Measurements from ENCODE around the gene CGB7. TPM values are rescaled to one million over a fixed set of nuclear protein-coding genes. Genes with fewer than 3 reads are reported as not detected.

The CGB7 gene
- not detected for total RNA-seq
- total RNA-seq (2013): not detected

GRCh38 chr19:49057636-49058234 is at the start of gene CGB7:
CGB7 (minus strand) TSS chr19:49057749; CDS start chr19:49055375, 2,374 bp downstream.
- H3K4me1 ChIP-seq (ENCODE audit: control insufficient read depth, insufficient read depth, low read length): peaks cover 26% of the 10 kb centered on the region
- no peaks in the 10 kb centered on the region for H3K9me3 ChIP-seq (ENCODE audit: control insufficient read depth, insufficient read depth, low read length)
- Mint-ChIP-seq H3K27me3 (ENCODE audit: low read depth in 2 of 2) (peaks cover 35 to 40% of the 10 kb centered on the region in 2 donors), H3K27ac (peak within 1 kb of the TSS in 1 of 2 donors; percentile 59), H3K36me3 (no peaks in the 10 kb centered on the region), H3K4me1 (peaks cover 21 to 24% of the 10 kb centered on the region in 2 donors), H3K9me3 (no peaks in the 10 kb centered on the region), H3K4me3 (peak within 1 kb of the TSS; percentile 87)
- ATAC-seq (peak in 2 of 3 donors; percentile 11 to 34), DNase-seq (peak in 1 of 2 donors; percentile 54)
- H3K27me3 ChIP-seq (ENCODE audit: control insufficient read depth, insufficient read depth, low read length): peaks cover 30% of the 10 kb centered on the region
- peak within 1 kb of the TSS; percentile 47 for H3K4me3 ChIP-seq (ENCODE audit: low read length)
- no peaks in the 10 kb centered on the region for H3K36me3 ChIP-seq (ENCODE audit: control insufficient read depth, insufficient read depth, low read length)
- 5% methylated on average over 38 of the region's 38 CpGs for WGBS (ENCODE audit: insufficient coverage)
- no peak within 1 kb of the TSS for H3K27ac ChIP-seq (ENCODE audit: low read length)
- no peak for TF ChIP-seq CTCF (IDR thresholded peaks at IDR 0.05)
- intact Hi-C loops (cut with micrococcal nuclease): no loop called here

- Histone ChIP-seq H3K27me3 (ENCODE audit: control insufficient read depth, insufficient read depth, low read length) (no peaks in the 10 kb centered on the region), H3K9me3 (ENCODE audit: control insufficient read depth, insufficient read depth, low read length) (no peaks in the 10 kb centered on the region), H3K36me3 (ENCODE audit: control insufficient read depth, insufficient read depth, low read length) (peaks cover 54% of the 10 kb centered on the region), H3K4me1 (ENCODE audit: control insufficient read depth, insufficient read depth, low read length) (no peaks in the 10 kb centered on the region), H3K27ac (ENCODE audit: low read length) (no peak overlapping the region), H3K4me3 (ENCODE audit: low read length) (no peak overlapping the region)
- Mint-ChIP-seq H3K4me1 (peaks cover 12 to 24% of the 10 kb centered on the region in 2 donors), H3K27me3 (ENCODE audit: low read depth in 2 of 2) (no peaks in the 10 kb centered on the region), H3K4me3 (peak overlapping the region; percentile 19), H3K9me3 (no peaks in the 10 kb centered on the region), H3K27ac (peak overlapping the region; percentile 48 to 65), H3K36me3 (peaks cover 11% of the 10 kb centered on the region)
- TF ChIP-seq CTCF (IDR thresholded peaks at IDR 0.05): peak; percentile 77
- intact Hi-C loops (cut with micrococcal nuclease): no loop called here
- DNase-seq (peak; percentile 52 to 84), ATAC-seq (peak; percentile 67 to 81 (median 69))
- WGBS (ENCODE audit: insufficient coverage): 77% methylated on average over 12 of the region's 12 CpGs
Measured at GRCh38 chr19:49106648-49107135, 49.1 kb upstream of the CGB7 start.

- H3K9me3 ChIP-seq (ENCODE audit: control insufficient read depth, insufficient read depth, low read length): no peaks in the 10 kb centered on the region
- no peak for DNase-seq
- no peaks in the 10 kb centered on the region for H3K4me1 ChIP-seq (ENCODE audit: control insufficient read depth, insufficient read depth, low read length)
- H3K36me3 Mint-ChIP-seq: peaks cover 11% of the 10 kb centered on the region
- no peaks in the 10 kb centered on the region for H3K27me3 Mint-ChIP-seq (ENCODE audit: low read depth in 2 of 2)
- no peak overlapping the region for H3K4me3 ChIP-seq (ENCODE audit: low read length)
- H3K4me3 Mint-ChIP-seq: no peak overlapping the region
- WGBS (ENCODE audit: insufficient coverage): 77% methylated on average over 30 of the region's 30 CpGs
- intact Hi-C loops (cut with micrococcal nuclease): no loop called here
- no peak overlapping the region for H3K27ac Mint-ChIP-seq
- no peak for TF ChIP-seq CTCF (IDR thresholded peaks at IDR 0.05)
- H3K27ac ChIP-seq (ENCODE audit: low read length): no peak overlapping the region
- H3K36me3 ChIP-seq (ENCODE audit: control insufficient read depth, insufficient read depth, low read length): peaks cover 69% of the 10 kb centered on the region
- H3K9me3 Mint-ChIP-seq: no peaks in the 10 kb centered on the region
- H3K27me3 ChIP-seq (ENCODE audit: control insufficient read depth, insufficient read depth, low read length): no peaks in the 10 kb centered on the region
- H3K4me1 Mint-ChIP-seq: peaks cover 12 to 34% of the 10 kb centered on the region in 2 donors
- ATAC-seq: no peak
Measured at GRCh38 chr19:49104229-49104864, 46.8 kb upstream of the CGB7 start.

All from natural killer cell (primary cell).